ENCODE results near the gene RAI14.

Gene RAI14

GRCh38 chr5:34663771-34664496, 7.8 kb downstream of the RAI14 start:
- no peak overlapping the region for H3K4me3 ChIP-seq (ENCODE audit: low read length)
- H3K9me3 ChIP-seq (ENCODE audit: control insufficient read depth, low read length), result no peaks in the 10 kb centered on the region
- H3K27me3 ChIP-seq (replicated peaks; ENCODE audit: control insufficient read depth, insufficient read depth, low read length), result no peaks in the 10 kb centered on the region
- peaks cover 6% of the 10 kb centered on the region for H3K36me3 ChIP-seq (ENCODE audit: control insufficient read depth, insufficient read depth, low read length, severe bottlenecking)
- no peak for DNase-seq (ENCODE audit: low read depth)
- no peaks in the 10 kb centered on the region for H3K4me1 ChIP-seq (ENCODE audit: control insufficient read depth, insufficient read depth, low read length)
- H3K9ac ChIP-seq (ENCODE audit: low read length), result no peak overlapping the region

DNA sequence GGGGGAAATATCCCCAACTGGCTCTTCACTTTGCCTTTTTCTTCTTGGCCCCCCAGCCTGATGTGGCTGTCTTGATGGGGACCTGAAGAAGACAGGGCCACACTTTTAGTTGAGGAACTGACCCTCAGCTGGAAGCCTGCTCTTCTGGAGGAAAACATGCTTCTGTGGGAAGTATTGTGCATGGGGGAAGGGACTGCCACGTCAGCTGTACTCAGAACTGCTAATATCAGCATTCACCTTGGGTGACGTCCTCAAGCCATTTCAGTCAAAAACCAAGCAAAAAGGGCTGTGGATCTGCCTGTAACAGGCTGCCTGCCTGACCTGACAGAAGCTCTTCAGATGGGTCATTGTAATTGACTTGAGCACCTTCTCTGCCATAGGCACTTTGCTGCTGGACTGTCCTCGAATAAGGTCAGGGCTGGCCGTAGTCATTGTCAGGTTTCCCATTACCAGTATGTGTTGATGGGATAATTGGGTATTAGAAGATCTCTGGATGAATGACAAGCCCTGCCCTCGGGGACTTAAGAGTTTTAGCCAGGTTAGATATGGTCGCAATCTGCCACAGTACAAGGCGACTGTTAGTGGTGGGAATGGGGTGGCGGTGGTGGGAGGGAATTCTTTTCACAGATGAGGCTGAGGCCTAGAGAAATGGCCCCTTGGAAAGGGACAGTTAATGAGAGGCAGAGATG, 10.4 kb downstream of the RAI14 start:
- Histone ChIP-seq H3K4me3 (ENCODE audit: low read length) (no peak overlapping the region), H3K9me3 (ENCODE audit: control insufficient read depth, low read length) (no peaks in the 10 kb centered on the region), H3K27me3 (replicated peaks; ENCODE audit: control insufficient read depth, insufficient read depth, low read length) (no peaks in the 10 kb centered on the region), H3K36me3 (ENCODE audit: control insufficient read depth, insufficient read depth, low read length, severe bottlenecking) (peaks cover 6% of the 10 kb centered on the region), H3K4me1 (ENCODE audit: control insufficient read depth, insufficient read depth, low read length) (peaks cover 5% of the 10 kb centered on the region), H3K9ac (ENCODE audit: low read length) (no peak overlapping the region)
- DNase-seq (ENCODE audit: low read depth), result no peak

- H3K9ac ChIP-seq (ENCODE audit: low read length), result no peak overlapping the region
- H3K4me1 ChIP-seq (ENCODE audit: control insufficient read depth, insufficient read depth, low read length), result peaks cover 5% of the 10 kb centered on the region
- H3K4me3 ChIP-seq (ENCODE audit: low read length), result no peak overlapping the region
- DNase-seq (ENCODE audit: low read depth), result no peak
- peaks cover 6% of the 10 kb centered on the region for H3K36me3 ChIP-seq (ENCODE audit: control insufficient read depth, insufficient read depth, low read length, severe bottlenecking)
- H3K9me3 ChIP-seq (ENCODE audit: control insufficient read depth, low read length), result no peaks in the 10 kb centered on the region
- H3K27me3 ChIP-seq (replicated peaks; ENCODE audit: control insufficient read depth, insufficient read depth, low read length), result no peaks in the 10 kb centered on the region
Measured at GRCh38 chr5:34667705-34668104, 11.6 kb downstream of the RAI14 start.

DNA sequence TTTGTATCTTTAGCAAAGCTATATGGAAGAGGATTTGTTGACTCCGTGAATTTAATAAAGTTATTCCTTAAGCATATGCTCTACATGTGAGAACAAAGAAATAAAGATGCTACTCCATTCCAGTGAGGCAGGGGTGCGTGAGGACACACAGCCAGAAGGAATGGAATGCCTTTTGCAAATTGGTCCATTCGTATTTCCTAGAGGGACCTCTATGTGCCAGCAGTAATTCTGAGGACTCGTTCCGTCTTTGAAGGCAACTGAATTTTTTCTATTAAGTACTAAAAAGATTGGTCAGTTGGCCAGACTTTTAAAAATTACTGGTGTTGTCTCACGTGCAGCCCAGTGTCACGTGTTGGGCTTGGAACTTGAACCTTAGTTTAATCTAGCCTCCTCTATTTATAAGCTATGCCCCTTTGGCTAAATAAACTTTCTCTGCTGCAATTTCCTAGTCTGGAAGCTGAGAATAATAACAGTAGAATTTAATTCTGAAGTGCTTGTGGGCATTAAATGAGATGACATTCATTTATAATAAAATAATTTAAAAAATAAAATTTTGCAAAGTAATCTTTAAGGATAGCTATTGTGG, 13.9 kb downstream of the RAI14 start:
- H3K4me3 ChIP-seq (ENCODE audit: low read length), result no peak overlapping the region
- no peaks in the 10 kb centered on the region for H3K9me3 ChIP-seq (ENCODE audit: control insufficient read depth, low read length)
- no peak overlapping the region for H3K9ac ChIP-seq (ENCODE audit: low read length)
- peaks cover 19% of the 10 kb centered on the region for H3K4me1 ChIP-seq (ENCODE audit: control insufficient read depth, insufficient read depth, low read length)
- H3K27me3 ChIP-seq (replicated peaks; ENCODE audit: control insufficient read depth, insufficient read depth, low read length), result no peaks in the 10 kb centered on the region
- DNase-seq (ENCODE audit: low read depth), result no peak
- peaks cover 6% of the 10 kb centered on the region for H3K36me3 ChIP-seq (ENCODE audit: control insufficient read depth, insufficient read depth, low read length, severe bottlenecking)

- Histone ChIP-seq H3K9me3 (ENCODE audit: control insufficient read depth, low read length) (no peaks in the 10 kb centered on the region), H3K27me3 (replicated peaks; ENCODE audit: control insufficient read depth, insufficient read depth, low read length) (no peaks in the 10 kb centered on the region), H3K4me1 (ENCODE audit: control insufficient read depth, insufficient read depth, low read length) (peaks cover 19% of the 10 kb centered on the region), H3K4me3 (ENCODE audit: low read length) (no peak overlapping the region), H3K36me3 (ENCODE audit: control insufficient read depth, insufficient read depth, low read length, severe bottlenecking) (peaks cover 6% of the 10 kb centered on the region), H3K9ac (ENCODE audit: low read length) (no peak overlapping the region)
- DNase-seq (ENCODE audit: low read depth), result no peak
Measured at GRCh38 chr5:34672196-34672595, 16.1 kb downstream of the RAI14 start.

DNA sequence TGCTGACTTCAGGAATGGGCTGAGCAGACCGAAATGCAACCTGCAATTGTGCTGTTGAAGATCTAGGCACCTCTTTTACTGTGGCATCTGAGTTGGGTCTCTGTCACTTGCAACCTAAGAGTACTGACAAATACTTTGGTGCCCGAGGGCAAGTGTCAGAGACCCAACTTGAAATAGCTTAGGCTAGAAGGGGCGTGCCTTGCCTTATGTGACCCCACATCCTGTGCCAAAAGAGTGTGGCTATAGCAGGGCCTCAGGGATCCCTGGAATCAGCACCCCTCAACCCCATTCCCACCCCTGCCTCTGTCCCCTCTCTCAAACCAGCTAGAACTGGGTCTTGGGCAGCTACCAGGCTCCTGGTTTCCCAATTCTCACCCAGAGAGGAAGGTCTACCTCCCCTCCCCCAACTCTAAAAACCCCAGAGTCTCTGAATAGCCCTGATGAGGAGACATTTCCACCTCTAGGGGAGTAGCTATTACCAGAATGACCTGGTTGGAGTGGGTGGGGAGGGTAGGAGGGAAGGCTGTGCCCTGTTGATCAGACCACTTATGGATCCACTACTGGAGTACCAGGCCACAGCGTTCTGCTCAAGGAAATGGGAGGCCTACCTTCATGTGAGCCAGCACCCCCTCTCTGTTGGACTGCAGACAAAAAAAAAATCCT, 17.5 kb downstream of the RAI14 start:
- no peak overlapping the region for H3K4me3 ChIP-seq (ENCODE audit: low read length)
- peaks cover 19% of the 10 kb centered on the region for H3K4me1 ChIP-seq (ENCODE audit: control insufficient read depth, insufficient read depth, low read length)
- H3K36me3 ChIP-seq (ENCODE audit: control insufficient read depth, insufficient read depth, low read length, severe bottlenecking), result no peaks in the 10 kb centered on the region
- DNase-seq (ENCODE audit: low read depth), result no peak
- H3K9me3 ChIP-seq (ENCODE audit: control insufficient read depth, low read length), result no peaks in the 10 kb centered on the region
- peak overlapping the region; percentile 1 for H3K9ac ChIP-seq (ENCODE audit: low read length)
- no peaks in the 10 kb centered on the region for H3K27me3 ChIP-seq (replicated peaks; ENCODE audit: control insufficient read depth, insufficient read depth, low read length)

DNA sequence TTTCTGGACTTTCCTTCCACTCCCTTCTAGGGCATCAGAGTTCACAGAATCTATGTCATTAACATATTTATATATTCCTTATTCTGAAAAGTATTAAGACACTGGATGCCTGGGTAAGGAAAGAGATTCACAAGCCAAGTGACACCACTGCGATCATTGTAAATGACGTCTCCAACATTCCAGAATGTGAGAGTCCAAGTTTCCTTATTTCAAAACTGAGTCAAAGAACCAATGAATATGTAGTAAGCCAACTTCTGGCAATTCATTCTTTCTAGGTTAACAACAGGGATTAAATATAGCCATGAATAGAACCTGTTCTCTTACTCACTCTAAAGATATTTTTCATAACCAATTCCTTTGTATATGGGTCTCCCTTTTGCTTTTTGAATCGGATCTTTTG, 18.1 kb downstream of the RAI14 start:
- Histone ChIP-seq H3K36me3 (ENCODE audit: control insufficient read depth, insufficient read depth, low read length, severe bottlenecking) (no peaks in the 10 kb centered on the region), H3K4me1 (ENCODE audit: control insufficient read depth, insufficient read depth, low read length) (peaks cover 19% of the 10 kb centered on the region), H3K27me3 (replicated peaks; ENCODE audit: control insufficient read depth, insufficient read depth, low read length) (no peaks in the 10 kb centered on the region), H3K4me3 (ENCODE audit: low read length) (no peak overlapping the region), H3K9ac (ENCODE audit: low read length) (peak overlapping the region; percentile 1), H3K9me3 (ENCODE audit: control insufficient read depth, low read length) (no peaks in the 10 kb centered on the region)
- peak; percentile 80 for DNase-seq (ENCODE audit: low read depth)

GRCh38 chr5:34675857-34676256, 19.7 kb downstream of the RAI14 start:
- no peak overlapping the region for H3K9ac ChIP-seq (ENCODE audit: low read length)
- H3K27me3 ChIP-seq (replicated peaks; ENCODE audit: control insufficient read depth, insufficient read depth, low read length), result no peaks in the 10 kb centered on the region
- no peaks in the 10 kb centered on the region for H3K9me3 ChIP-seq (ENCODE audit: control insufficient read depth, low read length)
- DNase-seq (ENCODE audit: low read depth), result peak; percentile 61
- no peak overlapping the region for H3K4me3 ChIP-seq (ENCODE audit: low read length)
- no peaks in the 10 kb centered on the region for H3K36me3 ChIP-seq (ENCODE audit: control insufficient read depth, insufficient read depth, low read length, severe bottlenecking)
- peaks cover 14% of the 10 kb centered on the region for H3K4me1 ChIP-seq (ENCODE audit: control insufficient read depth, insufficient read depth, low read length)

DNA sequence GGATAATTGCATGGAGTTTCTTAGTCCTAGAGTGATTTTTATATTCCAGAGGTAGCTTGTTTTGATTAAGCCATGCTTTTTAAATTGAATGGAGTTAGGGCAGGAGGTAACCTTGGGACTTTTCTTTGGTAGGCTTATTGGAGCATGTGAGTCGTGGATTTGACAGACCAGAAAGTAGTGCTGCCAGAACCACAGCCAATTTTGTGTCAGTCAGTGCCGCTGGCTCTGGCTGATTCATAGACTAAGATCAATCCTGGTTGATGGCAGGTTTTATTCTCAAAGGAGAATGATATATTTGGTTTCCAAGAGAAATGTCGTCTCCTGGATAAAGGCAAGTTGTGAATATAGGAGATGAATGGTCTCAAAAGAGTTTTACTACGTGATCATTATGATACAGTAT, 20.3 kb downstream of the RAI14 start:
- Histone ChIP-seq H3K9ac (ENCODE audit: low read length) (no peak overlapping the region), H3K9me3 (ENCODE audit: control insufficient read depth, low read length) (no peaks in the 10 kb centered on the region), H3K27me3 (replicated peaks; ENCODE audit: control insufficient read depth, insufficient read depth, low read length) (no peaks in the 10 kb centered on the region), H3K36me3 (ENCODE audit: control insufficient read depth, insufficient read depth, low read length, severe bottlenecking) (no peaks in the 10 kb centered on the region), H3K4me1 (ENCODE audit: control insufficient read depth, insufficient read depth, low read length) (peaks cover 14% of the 10 kb centered on the region), H3K4me3 (ENCODE audit: low read length) (no peak overlapping the region)
- DNase-seq (ENCODE audit: low read depth), result peak; percentile 55

DNA sequence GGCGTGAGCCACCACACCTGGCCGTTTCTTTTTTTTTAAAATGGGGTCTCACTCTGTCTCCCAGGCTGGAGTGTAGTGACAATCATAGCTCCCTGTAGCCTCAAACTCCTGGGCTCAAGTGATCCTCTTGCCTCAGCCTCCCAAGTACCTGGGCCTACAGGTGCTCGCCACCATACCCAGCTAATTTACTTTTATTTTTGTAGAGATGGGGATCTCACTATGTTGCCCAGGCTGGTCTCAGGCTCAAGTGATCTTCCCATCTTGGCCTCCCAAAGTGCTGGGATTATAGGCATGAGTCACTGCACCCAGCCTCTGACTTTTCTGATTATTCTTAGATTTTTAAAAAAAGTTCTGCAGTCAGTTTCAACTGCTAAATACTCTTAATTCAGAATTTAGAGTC, 21.3 kb downstream of the RAI14 start:
- Histone ChIP-seq H3K9me3 (ENCODE audit: control insufficient read depth, low read length) (no peaks in the 10 kb centered on the region), H3K9ac (ENCODE audit: low read length) (no peak overlapping the region), H3K4me1 (ENCODE audit: control insufficient read depth, insufficient read depth, low read length) (peaks cover 14% of the 10 kb centered on the region), H3K4me3 (ENCODE audit: low read length) (no peak overlapping the region), H3K27me3 (replicated peaks; ENCODE audit: control insufficient read depth, insufficient read depth, low read length) (no peaks in the 10 kb centered on the region), H3K36me3 (ENCODE audit: control insufficient read depth, insufficient read depth, low read length, severe bottlenecking) (no peaks in the 10 kb centered on the region)
- DNase-seq (ENCODE audit: low read depth), result no peak

- H3K9me3 ChIP-seq (ENCODE audit: control insufficient read depth, low read length), result no peaks in the 10 kb centered on the region
- H3K4me3 ChIP-seq (ENCODE audit: low read length), result no peak overlapping the region
- no peaks in the 10 kb centered on the region for H3K36me3 ChIP-seq (ENCODE audit: control insufficient read depth, insufficient read depth, low read length, severe bottlenecking)
- H3K9ac ChIP-seq (ENCODE audit: low read length), result no peak overlapping the region
- DNase-seq (ENCODE audit: low read depth), result no peak
- peaks cover 5% of the 10 kb centered on the region for H3K4me1 ChIP-seq (ENCODE audit: control insufficient read depth, insufficient read depth, low read length)
- no peaks in the 10 kb centered on the region for H3K27me3 ChIP-seq (replicated peaks; ENCODE audit: control insufficient read depth, insufficient read depth, low read length)
Measured at GRCh38 chr5:34680896-34681295, 24.8 kb downstream of the RAI14 start.

Measured in adipocyte (in vitro differentiated cells).